Osteoblast (primary cell): ENCODE results near the gene HDAC11. TPM values are rescaled to one million over a fixed set of nuclear protein-coding genes. Genes with fewer than 3 reads are reported as not detected.

ENCODE experiments used
- DNase-seq: peaks from one replicate; pipeline ENCODE4 v3.0.0; 2011; ENCODE audit warnings: low spot score, mixed read lengths; ENCODE audit not compliant: insufficient read length; ENCODE audit errors: missing footprints
- H2AFZ ChIP-seq: 2 replicates; pipeline ENCODE4 v1.6.0; 2011; ENCODE audit warnings: mild to moderate bottlenecking, low read length
- H3K27ac ChIP-seq: 2 replicates; pipeline ENCODE4 v1.5.1; 2011; ENCODE audit warnings: mild to moderate bottlenecking, low read depth, low read length, moderate library complexity
- H3K27me3 ChIP-seq: 2 replicates; pipeline ENCODE4 v1.6.0; 2012; ENCODE audit warnings: mild to moderate bottlenecking, control low read depth, inconsistent platforms, low read length, moderate library complexity; ENCODE audit not compliant: insufficient read depth
- H3K36me3 ChIP-seq: 2 replicates; pipeline ENCODE4 v1.5.1; 2011; ENCODE audit warnings: mild to moderate bottlenecking, low read length, control low read depth, moderate library complexity; ENCODE audit not compliant: insufficient read depth
- H3K4me1 ChIP-seq: 2 replicates; pipeline ENCODE4 v1.5.1; 2011; ENCODE audit warnings: mild to moderate bottlenecking, low read length, control low read depth, moderate library complexity; ENCODE audit not compliant: insufficient read depth
- H3K4me2 ChIP-seq: 2 replicates; pipeline ENCODE4 v1.6.0; 2011; ENCODE audit warnings: mild to moderate bottlenecking, low read length; ENCODE audit not compliant: insufficient read depth
- H3K4me3 ChIP-seq: fragments of 200-600 bp; sonication (generic); 3 replicates; pipeline ENCODE4 v1.5.1; 2012; ENCODE audit warnings: mild to moderate bottlenecking, low read length, inconsistent platforms; ENCODE audit not compliant: insufficient read depth
- H3K79me2 ChIP-seq: 2 replicates; pipeline ENCODE4 v1.6.0; 2012; ENCODE audit warnings: mild to moderate bottlenecking, low read length, control low read depth, inconsistent platforms; ENCODE audit not compliant: insufficient read depth
- H3K9me3 ChIP-seq: 2 replicates; pipeline ENCODE4 v1.5.1; 2011; ENCODE audit warnings: low read depth, low read length, control low read depth
- H4K20me1 ChIP-seq: 2 replicates; pipeline ENCODE4 v1.6.0; 2012; ENCODE audit warnings: mild to moderate bottlenecking, low read length, control low read depth; ENCODE audit not compliant: insufficient read depth
- total RNA-seq: library from RNA; depleted of rRNA; stranded (reverse); fragments of >200 nt; gene quantifications from 2 replicates; pipeline ENCODE4 v1.2.3, GENCODE V29; 2012
- TF ChIP-seq, protein P1 (sequence below): IDR thresholded peaks from 2 replicates; pipeline ENCODE4 v1.5.1; 2011; ENCODE audit warnings: mild to moderate bottlenecking, low read depth, low read length, moderate library complexity; ENCODE audit errors: extremely low read depth

Gene HDAC11
- total RNA-seq, 1 donor, result 11.2 TPM

DNA sequence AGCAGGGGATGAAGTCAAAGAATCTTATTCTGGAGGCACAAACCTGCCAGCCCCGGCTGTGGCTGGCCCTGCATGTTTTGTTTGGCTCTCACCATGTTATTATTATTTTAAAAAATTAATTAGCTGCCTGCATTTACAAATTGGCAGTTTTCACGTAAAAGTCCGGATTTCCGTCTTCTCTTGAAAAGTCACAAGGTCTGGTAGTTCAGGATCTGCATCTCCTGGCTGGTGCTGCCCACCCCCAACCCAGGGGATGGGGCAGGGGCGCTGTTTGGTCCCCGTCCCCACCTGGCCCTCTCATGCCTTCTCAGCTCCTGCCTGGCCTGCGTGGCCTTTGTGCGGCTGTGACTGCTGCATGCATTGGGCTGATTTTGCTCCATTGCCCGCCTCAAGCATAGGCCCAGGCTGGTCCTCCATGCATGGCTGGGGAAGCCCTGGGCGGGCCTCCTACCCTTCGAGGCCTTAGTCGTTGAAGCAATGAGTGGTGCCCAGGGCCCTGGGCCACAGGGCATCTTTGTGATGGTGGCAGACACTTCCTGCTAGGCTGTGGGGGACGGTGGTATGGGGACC lies 70.8 kb downstream of the HDAC11 start:
- H3K4me3 ChIP-seq, result no peak overlapping the region
- H4K20me1 ChIP-seq, result no peaks in the 10 kb centered on the region
- no peaks in the 10 kb centered on the region for H3K79me2 ChIP-seq
- no peak overlapping the region for H3K27ac ChIP-seq
- peaks cover 16% of the 10 kb centered on the region for H3K4me1 ChIP-seq
- TF ChIP-seq, protein P1, sequence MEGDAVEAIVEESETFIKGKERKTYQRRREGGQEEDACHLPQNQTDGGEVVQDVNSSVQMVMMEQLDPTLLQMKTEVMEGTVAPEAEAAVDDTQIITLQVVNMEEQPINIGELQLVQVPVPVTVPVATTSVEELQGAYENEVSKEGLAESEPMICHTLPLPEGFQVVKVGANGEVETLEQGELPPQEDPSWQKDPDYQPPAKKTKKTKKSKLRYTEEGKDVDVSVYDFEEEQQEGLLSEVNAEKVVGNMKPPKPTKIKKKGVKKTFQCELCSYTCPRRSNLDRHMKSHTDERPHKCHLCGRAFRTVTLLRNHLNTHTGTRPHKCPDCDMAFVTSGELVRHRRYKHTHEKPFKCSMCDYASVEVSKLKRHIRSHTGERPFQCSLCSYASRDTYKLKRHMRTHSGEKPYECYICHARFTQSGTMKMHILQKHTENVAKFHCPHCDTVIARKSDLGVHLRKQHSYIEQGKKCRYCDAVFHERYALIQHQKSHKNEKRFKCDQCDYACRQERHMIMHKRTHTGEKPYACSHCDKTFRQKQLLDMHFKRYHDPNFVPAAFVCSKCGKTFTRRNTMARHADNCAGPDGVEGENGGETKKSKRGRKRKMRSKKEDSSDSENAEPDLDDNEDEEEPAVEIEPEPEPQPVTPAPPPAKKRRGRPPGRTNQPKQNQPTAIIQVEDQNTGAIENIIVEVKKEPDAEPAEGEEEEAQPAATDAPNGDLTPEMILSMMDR, result no peak
- H2AFZ ChIP-seq, result no peak overlapping the region
- H3K9me3 ChIP-seq, result no peaks in the 10 kb centered on the region
- H3K27me3 ChIP-seq, result no peaks in the 10 kb centered on the region
- DNase-seq, result no peak
- no peak overlapping the region for H3K4me2 ChIP-seq
- H3K36me3 ChIP-seq, result no peaks in the 10 kb centered on the region

DNA sequence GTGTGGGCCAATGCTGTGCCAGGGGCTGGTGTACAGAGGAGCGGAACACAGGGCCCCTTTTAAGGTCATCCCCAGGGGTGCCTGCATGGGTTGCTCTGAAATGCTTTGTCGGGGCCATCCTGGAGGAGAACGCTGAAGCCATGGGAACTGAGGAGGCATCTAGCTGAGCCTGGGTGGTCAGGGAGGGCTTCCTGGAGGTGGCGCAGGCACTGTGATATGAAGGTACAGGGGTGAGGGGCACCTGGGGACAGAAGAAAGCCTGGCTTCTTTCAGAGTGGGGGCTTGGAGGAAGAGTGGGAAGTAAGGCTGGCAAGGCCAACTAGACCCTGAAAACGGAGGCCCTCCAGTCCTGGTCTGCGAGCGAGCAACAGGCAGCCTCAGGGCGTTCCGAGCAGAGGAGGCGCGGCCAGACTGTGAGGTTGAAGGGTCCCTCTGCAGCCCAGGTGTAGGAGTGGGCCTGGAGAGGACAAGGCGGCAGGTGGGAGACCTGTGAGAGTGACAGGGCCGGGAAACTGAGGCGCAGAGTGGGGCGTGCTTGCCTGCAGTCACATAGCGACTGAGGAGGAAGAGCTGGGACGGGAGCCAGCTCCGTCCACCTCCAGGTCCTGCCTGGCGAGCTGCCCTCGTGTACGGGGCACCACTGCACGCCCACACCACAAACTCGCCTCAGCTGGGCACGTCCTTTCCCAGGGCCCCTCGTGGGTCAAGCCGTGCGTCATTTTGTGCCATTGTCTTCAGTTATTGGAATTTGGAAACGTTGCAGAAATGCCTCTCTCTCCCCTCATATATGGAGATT lies 72.9 kb downstream of the HDAC11 start:
- Histone ChIP-seq H3K4me2 (no peak overlapping the region), H3K4me1 (peaks cover 9% of the 10 kb centered on the region), H3K79me2 (no peaks in the 10 kb centered on the region), H3K36me3 (no peaks in the 10 kb centered on the region), H3K4me3 (no peak overlapping the region), H4K20me1 (no peaks in the 10 kb centered on the region), H2AFZ (no peak overlapping the region), H3K27ac (no peak overlapping the region), H3K27me3 (no peaks in the 10 kb centered on the region), H3K9me3 (no peaks in the 10 kb centered on the region)
- TF ChIP-seq, protein P1, result no peak
- no peak for DNase-seq

DNA sequence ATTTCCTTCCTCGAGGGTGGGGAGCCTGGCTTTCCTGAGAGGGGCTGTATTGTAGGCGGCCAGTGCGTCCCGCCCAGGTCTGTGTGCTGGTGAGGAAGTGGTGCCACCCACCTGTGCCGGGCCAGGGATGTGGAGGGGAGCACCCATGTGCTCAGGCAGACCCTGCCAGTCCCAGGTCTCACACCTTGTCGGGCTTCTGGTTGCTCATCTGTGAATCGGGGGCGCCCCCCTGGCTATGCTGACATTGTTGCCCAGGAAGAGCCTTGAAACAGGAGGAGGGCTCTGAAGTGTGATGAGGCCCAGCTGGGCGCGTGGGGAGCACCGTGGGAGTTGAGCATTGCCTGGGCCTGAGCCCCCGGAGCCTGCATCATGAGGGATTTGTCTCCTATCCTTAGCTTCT lies 73.6 kb downstream of the HDAC11 start:
- DNase-seq, result no peak
- TF ChIP-seq, protein P1, result no peak
- H3K27me3 ChIP-seq, result no peaks in the 10 kb centered on the region
- no peak overlapping the region for H3K4me3 ChIP-seq
- no peak overlapping the region for H3K4me2 ChIP-seq
- no peaks in the 10 kb centered on the region for H3K9me3 ChIP-seq
- H3K4me1 ChIP-seq, result peaks cover 5% of the 10 kb centered on the region
- H3K27ac ChIP-seq, result no peak overlapping the region
- no peak overlapping the region for H2AFZ ChIP-seq
- no peaks in the 10 kb centered on the region for H3K36me3 ChIP-seq
- H3K79me2 ChIP-seq, result no peaks in the 10 kb centered on the region
- no peaks in the 10 kb centered on the region for H4K20me1 ChIP-seq

DNA sequence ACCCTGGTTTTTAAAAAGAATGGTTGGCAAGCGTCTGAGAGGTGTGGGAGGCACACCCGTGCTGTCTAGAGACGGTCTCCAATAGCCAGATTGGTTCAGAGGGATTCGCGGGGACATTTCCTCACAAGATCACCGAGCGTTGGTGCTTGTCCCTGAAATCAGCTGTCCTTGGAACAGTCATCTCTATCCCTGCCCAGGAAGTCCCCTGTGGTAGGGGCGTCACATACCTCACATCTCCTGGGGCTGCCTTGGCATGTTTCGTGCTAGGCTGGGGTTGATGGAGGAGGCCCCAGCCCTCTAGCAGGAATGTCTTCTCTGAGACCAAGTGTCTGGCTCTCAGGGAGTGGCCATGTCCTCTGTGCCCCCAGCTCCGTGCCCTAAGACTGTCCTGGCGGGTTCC lies 75.6 kb downstream of the HDAC11 start:
- Histone ChIP-seq H3K36me3 (no peaks in the 10 kb centered on the region), H4K20me1 (no peaks in the 10 kb centered on the region), H3K4me1 (no peaks in the 10 kb centered on the region), H3K79me2 (no peaks in the 10 kb centered on the region), H3K4me3 (no peak overlapping the region), H3K27ac (no peak overlapping the region), H3K27me3 (no peaks in the 10 kb centered on the region), H3K4me2 (no peak overlapping the region), H3K9me3 (no peaks in the 10 kb centered on the region), H2AFZ (no peak overlapping the region)
- TF ChIP-seq, protein P1, result no peak
- DNase-seq, result no peak
